Measurements from ENCODE around the gene ANKS3. TPM values are rescaled to one million over a fixed set of nuclear protein-coding genes. Genes with fewer than 3 reads are reported as not detected.

ANKS3 gene
- total RNA-seq, 1 donor from 2014 or later = 29.3 TPM

DNA sequence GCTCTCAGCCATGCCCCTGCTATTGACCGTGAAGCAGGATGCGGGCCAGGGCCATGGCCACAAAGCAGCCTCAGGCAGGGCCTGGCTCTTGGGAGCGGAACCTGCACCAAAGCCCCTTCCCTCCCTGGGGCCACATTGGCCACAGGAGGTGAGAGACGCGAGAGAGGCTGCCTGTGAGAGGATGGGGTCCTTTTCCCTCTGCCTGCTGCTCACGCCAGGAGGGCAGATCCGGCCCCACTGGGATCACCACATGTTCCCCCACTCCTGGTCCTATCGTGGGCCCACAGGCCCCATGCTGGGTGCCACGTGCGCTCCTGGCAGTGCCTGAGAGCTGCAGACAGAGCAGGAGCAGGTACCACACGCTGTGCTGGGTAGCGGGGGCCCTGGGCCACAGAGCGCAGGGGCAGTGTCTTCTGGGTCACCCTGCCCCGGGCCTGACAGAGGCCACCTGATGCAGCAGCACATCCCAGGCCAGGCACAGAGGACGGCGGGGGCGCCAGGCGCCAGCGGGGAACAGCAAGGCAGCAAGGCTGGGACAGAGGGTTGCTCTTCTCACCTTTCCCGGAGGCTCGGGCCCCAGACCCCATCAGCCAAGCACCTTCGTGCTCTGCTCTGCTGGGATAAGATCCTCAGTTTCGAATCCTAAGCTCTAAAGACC, 49.9 kb downstream of the ANKS3 start:
- no peak for DNase-seq

DNA sequence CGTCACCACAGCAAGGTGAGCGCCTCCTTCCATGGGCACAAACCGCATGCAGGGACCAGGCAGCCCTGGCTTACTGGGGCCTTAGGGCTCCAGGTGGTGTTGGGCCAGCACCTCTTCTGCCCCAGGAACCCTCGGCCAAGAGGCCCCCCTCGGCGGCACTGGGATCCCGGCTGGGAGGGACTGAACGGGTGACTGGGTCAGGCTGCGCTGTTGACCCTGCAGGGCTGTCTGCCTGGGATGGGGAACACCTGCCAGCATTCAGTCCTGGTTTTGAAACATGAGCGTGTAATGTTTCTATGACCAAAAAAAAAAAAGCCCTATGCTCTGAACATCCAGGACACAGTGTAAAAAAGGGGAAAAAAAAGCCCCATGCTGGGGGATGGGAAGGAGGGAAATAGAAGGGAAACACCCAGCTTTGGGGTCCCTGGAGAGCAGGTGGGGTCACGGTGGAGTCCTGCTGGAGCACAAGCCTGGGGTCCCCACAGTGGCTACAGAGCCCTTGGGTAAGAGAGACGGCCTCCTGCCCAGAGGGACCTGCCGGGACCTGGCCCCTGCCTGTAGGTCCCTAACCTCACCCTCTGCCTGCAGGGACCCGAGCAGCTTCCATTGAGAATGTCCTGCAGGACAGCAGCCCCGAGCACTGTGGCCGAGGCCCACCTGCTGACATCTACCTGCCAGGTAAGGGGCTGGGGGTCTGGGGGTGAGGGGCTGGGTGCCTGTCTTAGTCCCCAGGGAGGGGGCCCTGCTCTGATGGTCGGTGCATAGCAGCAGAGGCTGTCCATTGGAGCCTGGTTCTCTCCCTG, 50.6 kb downstream of the ANKS3 start:
- no peak for DNase-seq

DNA sequence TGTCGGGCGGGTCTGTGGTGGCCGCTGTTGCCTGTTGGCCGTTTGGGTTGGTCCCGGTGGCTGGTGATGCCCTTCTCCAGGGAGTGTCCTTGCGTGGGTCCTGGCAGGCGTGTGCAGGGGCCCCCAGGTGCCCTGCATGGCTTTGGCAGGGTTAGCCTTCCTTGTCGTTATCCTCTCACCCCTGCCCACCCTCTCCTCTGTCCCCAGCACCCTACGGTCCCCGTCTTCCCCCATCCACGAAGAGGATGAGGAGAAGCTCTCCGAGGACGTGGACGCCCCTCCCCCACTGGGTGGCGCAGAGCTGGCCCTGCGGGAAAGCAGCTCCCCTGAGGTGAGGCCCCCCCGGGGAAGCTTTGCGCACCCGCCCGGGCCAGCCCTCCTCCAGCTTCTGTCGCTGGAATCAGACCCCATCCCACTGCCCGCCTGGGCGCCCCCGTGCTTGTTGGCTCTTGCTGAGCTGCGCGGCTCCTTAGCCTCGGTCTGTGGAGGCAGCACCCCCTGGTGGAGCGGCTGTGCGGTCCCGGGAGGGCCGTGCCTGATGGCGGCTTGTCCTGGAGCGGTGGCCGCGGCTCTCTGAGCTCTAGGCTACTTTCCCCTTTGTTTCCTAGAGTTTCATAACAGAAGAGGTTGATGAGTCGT, 51.3 kb downstream of the ANKS3 start:
- DNase-seq = peak; percentile 43

DNA sequence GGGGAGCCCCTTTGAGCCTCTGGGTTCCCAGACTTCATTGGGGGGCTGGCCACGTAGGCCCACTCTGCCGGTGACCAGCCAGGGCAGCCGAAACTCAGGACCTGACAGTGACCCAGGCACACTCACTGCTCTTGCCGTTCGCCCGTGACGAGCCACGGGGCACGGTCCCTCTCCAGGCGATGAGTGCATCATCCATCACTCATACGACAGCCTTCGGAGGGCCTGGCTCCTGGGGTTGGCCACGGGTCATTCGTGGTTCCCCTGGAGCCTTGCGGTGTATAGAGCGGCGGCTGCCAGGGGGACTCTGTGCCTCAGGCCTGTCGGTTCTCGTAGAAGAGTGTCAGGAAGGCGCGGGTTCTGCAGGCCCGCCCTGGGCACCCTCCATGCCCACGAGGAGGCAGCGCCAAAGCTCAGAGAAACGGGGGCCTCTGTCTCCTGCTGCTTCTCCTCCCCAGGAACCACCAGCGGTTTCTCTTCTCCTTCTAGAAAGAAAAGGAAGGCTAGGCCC, 51.9 kb downstream of the ANKS3 start:
- DNase-seq = no peak

DNA sequence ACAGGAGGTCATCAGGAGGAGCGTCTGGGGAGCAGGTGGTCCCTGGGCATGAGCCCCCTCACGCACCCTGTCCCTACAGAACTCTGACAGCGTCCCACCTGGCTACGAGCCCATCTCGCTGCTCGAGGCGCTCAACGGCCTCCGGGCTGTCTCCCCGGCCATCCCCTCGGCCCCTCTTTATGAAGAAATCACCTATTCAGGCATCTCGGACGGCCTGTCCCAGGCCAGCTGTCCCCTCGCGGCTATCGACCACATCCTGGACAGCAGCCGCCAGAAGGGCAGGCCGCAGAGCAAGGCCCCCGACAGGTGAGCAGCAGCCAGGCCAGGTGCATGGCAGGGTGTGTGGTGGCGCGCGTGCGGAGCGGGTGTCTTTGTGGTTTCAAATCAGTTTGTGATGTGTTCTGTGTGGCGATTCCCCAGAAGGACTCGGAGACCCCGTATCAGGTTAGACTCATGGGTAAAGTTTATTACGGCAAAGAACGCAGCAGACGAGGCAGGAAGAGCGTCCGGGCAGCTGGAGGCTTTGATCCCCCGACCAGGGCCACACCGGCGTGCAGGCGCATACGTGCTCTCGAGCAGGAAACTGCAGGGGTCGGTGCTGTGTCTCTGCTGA, 52.5 kb downstream of the ANKS3 start:
- no peak for DNase-seq

DNA sequence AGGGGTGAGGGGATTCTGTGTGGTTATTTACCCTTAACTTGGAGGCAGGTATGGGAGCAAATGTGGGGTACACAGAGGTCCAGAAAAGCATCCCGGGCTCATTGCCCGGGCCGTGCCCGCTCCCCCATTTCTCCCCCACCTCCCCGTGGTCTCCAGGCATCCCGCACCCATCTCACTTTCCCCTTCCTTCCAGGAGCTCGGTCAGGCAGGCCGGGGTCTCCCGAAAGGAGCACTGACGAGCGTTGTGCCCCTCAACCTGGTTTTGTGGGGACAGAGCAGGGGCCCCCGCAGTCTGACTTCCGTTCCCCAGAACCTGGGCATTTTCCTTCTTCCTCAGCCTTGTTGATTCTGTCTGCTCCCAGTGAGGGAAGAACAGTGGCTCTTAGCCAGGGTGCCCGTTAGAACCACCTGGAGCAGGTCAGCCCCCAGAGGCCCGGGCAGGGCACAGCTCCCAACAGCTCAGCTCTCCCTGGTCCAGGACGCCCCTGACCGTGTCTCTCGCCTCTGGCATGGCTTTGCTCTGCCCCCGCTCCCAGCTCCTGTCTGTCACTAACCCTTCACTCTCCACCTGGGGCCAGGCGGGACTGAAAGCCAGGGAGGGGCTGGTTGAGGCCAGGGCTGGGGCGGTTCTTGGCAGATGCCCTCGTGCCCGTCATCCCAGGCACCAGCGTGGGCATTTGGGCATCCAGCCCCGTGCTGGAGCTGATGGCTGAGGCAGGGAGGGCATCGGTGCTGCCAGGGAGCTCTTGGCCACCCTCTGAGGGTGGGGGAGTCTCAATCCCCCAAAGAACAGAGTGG, 53.2 kb downstream of the ANKS3 start:
- no peak for DNase-seq

DNA sequence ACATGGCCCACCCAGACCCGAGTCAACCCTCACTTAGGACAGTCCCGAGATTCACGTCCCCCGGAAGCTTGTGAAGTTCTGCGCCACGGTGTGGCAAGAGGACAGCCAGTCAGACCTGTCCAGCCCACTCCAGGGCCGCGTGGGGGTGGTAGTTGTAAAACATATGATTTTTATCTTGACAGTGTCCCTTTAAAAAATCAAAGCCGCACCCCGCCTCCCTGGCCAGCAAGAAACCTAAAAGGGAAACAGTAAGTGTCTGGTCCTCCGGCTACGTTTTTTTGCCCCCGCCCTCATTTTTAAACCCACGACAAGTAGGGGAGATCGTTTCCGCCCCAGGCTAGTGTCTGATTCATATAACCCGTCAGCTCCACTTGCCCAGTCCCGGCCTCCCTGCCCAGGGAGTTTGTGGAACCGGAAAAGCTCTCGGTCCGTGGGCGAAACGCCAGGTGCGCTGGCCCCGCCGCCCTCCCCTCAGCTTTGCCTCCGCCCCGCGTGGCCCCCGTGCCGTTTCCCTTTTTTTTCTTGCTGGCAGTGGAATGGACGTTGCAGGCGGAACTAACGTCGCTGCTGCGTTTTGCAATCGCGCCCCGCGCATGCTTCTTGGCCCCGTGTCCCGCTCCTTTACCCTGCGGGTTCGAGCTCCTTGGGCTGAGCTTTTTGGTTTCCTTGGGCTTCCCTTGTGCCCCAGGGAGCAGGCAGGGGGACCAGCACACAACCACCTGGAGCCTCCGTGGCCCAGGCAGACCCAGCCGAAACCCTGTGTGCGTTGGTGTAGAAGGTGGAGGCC, 54.0 kb downstream of the ANKS3 start:
- peak; percentile 75 for DNase-seq

DNA sequence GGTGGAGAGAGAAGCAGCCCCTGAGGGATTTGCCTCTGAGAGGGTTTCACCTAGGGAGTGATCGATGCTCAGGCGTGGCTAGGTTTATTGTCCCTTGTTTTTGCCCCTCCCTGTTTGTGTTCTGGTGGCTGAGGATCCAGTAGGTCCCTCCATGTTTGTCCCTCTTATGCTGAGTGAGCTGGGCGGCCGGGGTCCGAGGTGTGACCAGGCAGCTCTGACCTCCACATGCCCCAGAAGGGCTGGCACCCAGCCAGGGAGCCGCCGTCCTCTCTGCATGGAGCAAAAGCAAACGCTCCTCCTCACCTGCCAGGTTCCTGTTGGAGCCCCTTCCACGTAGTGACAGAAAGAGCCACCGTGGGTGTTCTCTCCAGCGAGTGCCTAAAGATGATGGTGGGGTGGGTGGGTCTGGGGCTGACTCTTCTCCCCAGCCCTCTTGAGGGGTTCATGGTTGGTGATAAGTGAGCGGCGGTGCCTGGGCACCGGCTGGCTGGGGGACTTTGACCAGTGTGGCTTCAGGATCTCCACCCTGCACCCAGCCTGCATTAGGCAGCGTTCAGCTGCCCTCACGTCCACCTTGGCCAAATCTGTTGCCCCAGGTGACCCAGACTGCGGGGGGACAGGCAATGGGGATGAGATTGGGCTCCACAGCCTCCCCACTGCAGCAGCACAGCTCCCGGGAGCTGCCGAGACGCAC, 54.8 kb downstream of the ANKS3 start:
- no peak for DNase-seq

DNA sequence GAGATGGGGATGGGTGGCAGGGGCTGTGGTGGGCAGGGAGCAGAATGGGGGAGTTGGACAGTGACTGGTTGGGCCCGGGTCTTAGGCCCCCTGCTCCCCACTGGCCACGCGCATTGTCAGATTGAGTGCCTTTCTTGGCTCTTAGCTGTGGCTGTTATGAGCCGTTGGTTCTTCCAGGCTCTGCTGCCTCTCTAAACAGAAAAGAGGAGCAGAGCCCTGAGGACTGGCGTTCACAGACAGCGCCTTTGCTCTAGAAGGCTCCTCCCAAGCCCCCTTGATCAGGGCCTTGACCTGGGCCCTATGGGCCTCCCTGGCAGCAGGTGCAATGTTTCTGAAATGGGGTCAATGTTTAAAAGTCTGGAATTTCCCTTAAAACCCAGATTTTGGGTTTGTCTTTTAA, 55.5 kb downstream of the ANKS3 start:
- no peak for DNase-seq

DNA sequence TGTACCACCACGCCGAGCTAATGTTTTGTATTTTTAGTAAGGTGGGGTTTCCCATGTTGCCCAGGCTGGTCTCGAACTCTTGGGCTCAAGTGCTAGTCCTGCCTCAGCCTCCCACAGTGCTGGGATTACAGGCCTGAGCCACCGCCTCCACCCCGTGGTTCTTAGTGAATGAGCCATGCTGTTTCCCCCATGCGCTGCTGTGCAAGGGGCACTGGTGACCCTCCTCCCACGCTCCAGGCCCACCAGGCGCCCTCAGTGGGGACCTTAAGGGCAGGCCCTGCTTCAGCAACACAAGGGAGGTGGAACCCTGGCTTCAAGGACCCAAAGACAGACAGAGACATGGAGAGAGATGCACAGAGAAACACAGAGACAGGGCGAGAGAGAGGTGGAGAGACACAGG, 56.1 kb downstream of the ANKS3 start:
- DNase-seq = no peak

DNA sequence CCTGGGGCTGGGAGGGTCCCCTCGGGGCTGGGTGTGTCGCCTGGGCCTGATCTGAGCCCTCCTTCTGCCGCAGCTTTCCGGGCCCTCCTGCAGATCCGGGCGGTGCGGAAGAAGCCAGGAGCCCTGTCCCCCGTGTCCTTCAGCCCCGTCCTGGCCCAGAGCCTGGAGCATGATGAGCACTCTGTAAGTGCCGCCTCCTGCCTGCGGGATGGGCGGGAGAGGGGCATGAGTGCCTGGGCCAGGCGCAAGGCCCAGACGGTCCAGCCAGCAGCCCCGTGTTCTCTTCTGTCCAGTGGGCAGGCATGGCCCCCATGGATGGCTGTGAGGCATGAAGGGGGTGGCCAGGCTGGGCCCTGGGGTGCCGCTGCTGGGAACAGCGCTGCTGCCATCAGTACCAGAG, 56.7 kb downstream of the ANKS3 start:
- no peak for DNase-seq

DNA sequence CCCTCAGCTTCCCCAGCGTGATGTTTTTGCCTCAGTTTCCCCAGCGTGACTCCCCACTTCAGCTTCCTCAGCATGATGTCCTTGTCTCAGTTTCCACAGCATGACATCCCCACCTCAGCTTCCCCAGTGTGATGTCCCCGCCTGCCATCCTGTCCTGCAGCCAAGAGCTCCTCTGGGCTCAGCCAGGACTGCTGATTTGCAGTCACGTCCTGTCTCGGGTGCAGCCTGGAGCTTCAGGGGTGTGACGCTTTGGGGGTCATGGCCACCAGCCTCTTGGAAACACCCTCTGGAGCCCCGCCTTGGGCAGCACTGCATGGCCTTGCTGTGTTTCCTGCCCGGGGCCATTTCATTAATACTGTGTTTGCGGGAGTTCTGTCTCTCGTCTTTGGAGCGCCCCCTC, 57.2 kb downstream of the ANKS3 start:
- no peak for DNase-seq

DNA sequence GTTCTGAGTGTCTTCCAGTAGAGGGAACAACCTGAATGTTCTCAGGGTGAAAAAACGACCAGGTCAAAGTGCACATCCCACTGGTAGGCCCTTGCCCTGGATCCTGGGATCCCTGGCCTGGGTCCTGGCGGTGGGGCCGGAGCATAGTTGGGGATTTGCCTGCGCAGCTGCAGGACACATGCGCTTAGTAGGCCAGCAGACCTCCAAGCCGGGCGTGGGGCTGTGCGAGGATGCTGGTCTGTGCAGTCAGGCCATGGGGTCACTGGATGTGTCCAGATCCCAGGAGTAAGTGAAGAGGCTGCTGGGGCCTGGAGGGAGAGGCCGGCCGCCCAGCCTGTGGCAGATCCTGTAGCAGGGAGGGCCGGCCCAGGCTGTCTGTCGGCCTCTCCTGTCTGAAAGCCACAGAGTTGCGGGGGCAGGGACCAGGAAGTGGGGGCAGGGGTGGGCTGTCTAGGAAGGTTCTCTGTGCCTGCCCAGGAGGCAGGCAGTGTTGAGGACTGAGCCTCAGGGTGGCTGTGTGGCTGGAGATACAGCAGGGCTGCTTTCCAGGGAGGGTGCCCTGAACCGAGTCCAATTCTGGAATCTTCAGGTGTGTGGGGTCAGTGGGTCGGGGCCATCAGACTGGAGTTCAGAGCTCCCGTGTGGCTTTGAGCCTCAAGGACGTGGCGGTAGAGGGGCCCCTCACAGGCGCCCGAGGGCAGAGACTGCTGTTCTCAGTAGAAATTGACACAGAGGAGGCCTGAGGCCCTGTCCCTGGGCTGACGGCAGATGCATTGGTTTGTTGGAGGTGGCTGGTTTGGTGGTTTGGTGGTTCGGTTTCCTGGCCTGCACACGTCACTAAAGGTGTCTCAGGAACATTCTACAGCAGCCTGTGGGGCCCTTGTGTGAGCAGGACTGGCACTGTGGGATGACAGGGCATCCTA, 57.9 kb downstream of the ANKS3 start:
- DNase-seq = no peak

DNA sequence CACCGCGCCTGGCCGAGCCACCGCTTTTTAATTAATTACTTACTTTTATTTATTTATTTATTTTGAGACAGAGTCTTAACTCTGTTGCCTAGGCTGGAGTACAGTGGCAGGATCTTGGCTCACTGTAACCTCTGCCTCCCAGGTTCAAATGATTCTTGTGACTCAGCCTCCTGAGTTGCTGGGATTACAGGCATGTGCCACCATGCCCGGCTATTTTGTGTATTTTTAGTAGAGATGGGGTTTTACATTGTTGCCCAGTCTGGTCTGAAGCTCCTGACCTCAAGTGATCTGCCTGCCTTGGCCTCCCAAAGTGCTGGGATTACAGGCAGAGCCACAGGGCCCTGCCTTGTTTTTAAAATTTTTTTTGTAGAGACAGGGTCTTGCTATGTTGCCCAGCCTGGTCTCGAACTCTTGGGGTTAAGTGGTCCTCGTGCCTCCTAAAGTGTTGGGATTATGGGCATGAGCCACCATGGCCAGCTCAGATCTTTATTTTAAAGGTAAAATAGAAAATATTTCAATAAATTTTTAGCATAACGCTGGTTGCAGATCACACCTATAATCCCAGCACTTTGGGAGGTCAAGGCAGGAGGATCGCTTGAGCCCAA, 59.0 kb downstream of the ANKS3 start:
- DNase-seq = no peak

DNA sequence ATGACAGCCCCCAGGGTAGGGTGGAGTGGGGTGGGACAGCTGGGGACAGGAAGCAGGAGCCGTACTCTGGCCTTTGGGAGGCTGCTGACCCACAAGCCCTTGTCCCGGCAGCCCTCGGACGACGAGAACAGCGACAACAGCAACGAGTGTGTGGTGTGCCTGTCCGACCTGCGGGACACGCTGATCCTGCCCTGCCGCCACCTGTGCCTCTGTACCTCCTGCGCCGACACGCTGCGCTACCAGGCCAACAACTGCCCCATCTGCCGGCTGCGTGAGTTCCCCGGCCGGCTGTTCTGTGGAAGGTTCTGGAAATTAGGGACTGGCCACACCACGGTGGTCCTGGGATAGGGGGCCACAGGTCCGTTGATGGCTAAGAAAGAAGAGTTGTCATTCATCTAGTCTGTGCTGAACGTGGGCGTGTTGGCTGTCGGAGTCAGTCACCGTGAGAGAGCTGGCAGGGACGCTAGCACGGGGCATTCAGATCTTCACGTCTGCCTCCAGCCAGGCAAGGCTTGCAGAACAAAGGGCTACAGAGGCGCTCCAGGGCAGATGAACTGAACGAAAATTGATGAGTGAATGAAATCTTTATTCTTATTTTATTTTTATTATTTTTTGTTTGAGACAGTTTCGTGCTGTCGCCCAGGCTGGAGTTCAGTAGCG, 60.6 kb downstream of the ANKS3 start:
- no peak for DNase-seq

DNA sequence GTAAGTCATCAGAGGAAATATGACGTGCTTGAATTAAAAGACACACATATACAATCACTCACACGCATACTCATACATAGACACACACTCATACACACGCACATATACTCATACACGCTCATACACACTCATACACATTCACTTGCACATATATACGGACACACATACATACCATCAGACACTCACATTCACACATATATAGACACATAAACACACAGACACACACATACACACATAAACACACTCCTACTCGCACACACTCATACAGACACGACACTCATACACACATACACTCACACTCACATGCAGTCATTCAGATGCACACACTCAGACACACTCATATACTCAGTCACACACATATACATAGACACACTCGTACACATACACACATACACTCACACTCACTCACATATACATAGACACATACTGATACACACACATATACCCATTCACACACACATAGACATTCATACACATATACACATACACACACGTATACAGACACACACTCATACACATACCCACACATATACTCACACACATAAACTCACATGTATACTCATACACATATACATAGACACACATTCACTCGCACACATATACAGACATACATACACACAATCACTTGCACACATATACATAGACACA, 65.6 kb downstream of the ANKS3 start:
- no peak for DNase-seq

DNA sequence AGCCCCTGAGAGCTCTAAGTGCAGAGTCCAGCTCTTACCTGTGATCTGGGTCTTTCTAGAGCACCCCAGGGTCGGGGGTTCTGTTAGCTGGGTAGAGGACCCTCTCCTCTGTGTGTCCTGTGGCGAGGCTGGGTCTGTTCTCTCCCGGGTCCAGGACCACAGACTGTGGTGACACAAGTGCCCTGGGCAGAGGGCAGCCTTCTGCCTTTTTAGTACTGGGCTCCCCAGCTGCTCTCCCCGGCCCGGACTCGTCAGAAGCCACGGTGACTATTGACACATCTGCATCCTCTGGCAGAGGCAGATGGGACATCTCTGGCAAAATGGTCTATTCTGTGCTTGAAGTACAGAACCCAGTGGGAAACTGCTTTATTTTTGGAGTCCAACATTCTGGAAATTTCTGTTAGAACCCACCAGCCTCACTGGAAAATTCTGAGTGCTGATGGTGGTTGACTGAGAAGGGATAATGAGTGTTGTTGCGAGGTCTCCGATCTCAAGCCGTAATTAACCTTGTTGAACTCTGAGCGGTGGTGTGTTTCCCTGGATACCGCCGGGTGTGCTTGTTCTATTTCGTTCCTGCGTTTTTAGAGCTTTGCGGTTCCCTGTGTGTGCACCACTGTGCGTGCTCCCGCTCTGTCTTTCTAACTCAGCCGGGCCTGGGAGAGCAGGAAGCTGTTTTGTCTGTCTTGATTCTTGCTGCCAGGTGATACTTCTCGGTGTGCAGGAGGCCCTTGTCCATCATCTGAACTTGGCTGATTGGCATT, 66.7 kb downstream of the ANKS3 start:
- no peak for DNase-seq
